Activated CD4-positive, alpha-beta T cell treated with anti-CD3 and anti-CD28 coated beads, Interleukin-2, amount 50 U/mL, for 4 hours (primary cell): ENCODE results near the gene HLCS.
A peak's percentile ranks its signal among the peaks of the same experiment; 100 is the strongest.
"Not testable (repeated sequence)": the region's sequence is repeated elsewhere in the genome, so short reads cannot be mapped to it uniquely, and the experiment has no call there.

Source experiments
- DNase-seq, 2 experiments: peaks; one replicate each; pipeline ENCODE4 v3.0.0-alpha.2; 2020

The HLCS gene

GRCh38 chr21:36955783-36956182, 10.7 kb downstream of the HLCS start:
- no peak for DNase-seq

DNA sequence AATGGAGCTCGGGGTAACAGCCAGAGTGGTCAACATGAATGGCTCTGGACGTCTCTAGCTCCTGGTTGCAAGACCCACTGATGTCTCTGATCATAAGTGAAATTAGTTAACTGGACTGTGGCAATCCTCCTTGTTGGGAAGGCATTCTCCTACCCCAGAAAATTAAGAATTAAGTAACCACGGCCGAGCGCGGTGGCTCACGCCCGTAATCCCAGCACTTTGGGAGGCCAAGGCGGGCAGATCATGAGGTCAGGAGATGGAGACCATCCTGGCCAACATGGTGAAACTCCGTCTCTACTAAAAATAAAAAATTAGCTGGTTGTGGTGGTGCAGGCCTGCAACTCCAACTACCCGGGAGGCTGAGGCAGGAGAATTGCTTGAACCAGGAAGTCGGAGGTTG, 14.1 kb downstream of the HLCS start:
- not testable (repeated sequence) for DNase-seq

GRCh38 chr21:36949171-36950141, 17.0 kb downstream of the HLCS start:
- no peak for DNase-seq

DNA sequence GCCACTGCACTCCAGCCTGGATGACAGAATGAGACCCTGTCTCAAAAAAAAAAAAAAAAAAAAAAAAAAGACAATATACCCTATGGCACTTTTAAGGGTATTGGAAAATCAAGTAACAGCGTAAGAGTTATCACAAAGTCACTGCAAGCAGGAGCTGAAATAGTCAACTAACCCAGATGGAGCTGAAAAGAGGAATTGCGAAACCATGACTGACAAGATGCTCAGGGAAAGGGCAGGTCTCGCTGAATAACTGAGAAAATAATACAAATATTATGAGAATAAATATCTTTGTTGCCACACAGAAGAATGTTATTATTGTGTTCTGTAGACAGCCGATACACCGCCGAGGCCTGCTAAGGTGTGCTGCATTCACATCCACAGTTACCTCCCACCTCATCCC, 17.8 kb downstream of the HLCS start:
- DNase-seq = no peak

- DNase-seq = no peak
These were observed 19.5 kb downstream of the HLCS start for GRCh38 chr21:36946949-36947356.

DNA sequence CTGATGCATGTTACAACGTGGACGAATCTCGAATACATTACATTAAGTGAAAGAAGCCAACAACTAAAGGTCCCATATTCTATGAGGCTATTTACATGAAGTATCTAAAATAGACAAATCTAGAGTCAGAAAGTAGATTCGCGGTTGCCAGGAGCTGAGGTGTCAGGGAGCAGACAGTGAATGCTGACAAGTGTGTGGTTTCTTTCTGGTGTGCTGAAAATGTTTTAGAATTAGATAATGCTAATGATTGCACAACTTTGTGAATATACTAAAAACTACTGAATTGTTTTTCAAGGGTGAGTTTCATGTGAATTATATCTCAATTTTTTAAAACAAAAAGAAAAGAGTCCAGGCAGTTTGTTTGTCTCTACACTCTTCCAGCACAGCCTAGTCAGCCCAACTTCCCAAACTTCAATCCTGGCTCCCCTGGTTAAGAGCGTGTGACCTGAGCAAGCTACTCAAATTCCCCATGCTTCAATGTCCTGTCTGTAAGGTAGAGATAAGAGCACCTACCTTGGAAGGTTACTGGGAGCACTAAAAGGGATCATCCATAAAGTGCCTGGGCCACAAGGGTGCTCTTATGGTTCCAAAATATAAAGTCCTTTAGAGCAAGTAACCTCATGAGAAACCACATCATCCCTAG, 20.9 kb downstream of the HLCS start:
- no peak for DNase-seq

GRCh38 chr21:36936361-36937135, 29.9 kb downstream of the HLCS start:
- DNase-seq = no peak

DNA sequence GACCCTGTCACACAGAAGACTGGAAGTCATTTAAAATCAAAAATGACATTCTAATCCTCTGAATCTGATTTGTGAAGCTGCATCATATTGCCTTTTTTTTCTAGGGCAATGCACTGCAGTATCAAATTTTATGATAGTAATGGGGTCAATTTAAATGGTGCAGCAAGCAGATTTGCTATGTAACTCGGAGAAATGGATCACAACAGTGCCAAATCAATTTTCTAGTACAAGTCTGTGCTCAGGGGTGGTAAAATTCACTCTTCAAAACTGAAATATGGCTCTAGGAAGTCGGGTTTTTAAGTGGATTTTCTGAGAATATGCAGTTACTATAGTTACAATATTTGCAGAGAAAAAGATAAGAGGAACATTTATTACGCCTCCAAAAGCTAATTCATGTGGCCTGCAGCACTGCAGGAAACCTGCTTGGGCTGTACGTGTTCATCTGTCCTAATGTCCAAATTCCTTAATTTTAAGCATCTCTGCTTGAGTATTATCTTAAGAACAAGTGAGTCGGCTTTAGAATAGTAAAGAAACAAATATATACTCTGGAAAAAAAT, 31.5 kb downstream of the HLCS start:
- DNase-seq = no peak

DNA sequence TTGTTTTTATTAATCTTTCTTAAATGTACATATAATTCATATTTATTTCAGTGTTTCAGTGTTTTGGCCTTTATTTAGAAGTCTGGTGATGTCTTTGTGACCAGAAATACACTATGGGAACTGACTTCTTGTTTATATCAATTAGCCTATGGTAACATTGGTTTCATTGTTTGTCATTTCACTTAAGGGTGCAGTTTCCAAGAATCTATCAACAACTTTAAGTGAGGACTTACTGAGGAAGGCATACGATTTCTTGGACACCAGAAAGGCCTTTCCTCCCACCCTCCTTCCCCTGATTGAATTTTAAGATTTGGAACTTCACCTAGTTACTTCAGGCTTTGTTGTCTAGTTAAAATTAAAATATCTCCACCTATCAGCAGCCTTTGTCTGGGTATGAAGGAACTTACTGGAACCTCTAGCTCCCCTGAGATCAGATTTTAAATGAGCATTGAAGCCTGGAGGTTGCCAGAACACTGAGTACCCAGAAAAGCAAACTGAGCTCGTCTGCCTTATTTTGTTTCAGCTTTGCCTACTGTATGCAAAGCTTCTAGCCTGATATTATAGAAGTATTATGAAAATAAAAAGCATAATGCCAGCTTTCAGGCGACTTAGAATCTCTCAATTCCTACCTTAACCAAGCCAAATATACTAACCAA, 34.2 kb downstream of the HLCS start:
- DNase-seq = no peak

- DNase-seq = no peak
These were observed 36.8 kb downstream of the HLCS start for GRCh38 chr21:36929622-36930021.

GRCh38 chr21:36928960-36929359, 37.5 kb downstream of the HLCS start:
- no peak for DNase-seq

GRCh38 chr21:36927719-36928117, 38.8 kb downstream of the HLCS start:
- peak; percentile 68 to 75 for DNase-seq

- DNase-seq = no peak
These were observed 39.3 kb downstream of the HLCS start for GRCh38 chr21:36926989-36927718.

DNA sequence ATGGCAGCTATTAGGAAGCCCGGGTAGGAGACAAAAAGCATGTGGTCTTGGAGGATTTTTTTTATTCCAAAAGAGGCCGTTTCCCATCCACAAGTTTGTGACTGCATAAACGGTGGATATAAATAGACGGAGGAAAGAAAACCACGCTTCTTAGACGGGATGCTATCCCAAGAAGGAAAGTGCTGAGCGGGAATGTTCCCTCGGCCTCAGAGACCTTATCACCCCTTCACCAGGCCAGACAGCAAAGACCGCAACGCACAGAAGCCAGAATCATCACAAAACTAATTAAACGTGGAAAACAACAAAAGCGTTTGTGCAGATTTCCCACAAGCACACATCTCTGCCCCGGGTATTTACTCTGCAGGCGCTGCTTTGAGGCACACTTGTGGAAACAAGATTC, 43.2 kb downstream of the HLCS start:
- DNase-seq = no peak

DNA sequence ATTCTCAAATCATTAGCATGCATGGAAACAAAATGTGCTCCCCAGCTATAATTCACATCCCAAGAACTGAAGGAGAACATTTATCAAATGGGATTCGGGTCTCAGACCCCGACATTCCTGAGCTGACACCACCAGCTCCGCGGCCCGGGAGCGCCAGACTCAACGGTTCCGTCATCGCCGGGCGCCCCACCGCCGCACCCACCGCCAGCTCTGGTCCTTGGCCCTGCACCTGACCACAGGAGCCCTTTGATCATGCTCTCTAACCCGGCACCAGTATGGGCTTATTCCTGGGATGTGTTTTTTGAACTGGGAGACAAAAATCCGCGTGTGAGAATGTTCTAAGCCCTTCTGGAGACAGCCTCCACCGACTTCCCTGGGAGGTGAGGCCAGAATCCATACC, 43.6 kb downstream of the HLCS start:
- DNase-seq = no peak

- DNase-seq = no peak
These were observed 48.2 kb downstream of the HLCS start for GRCh38 chr21:36918291-36918690.

DNA sequence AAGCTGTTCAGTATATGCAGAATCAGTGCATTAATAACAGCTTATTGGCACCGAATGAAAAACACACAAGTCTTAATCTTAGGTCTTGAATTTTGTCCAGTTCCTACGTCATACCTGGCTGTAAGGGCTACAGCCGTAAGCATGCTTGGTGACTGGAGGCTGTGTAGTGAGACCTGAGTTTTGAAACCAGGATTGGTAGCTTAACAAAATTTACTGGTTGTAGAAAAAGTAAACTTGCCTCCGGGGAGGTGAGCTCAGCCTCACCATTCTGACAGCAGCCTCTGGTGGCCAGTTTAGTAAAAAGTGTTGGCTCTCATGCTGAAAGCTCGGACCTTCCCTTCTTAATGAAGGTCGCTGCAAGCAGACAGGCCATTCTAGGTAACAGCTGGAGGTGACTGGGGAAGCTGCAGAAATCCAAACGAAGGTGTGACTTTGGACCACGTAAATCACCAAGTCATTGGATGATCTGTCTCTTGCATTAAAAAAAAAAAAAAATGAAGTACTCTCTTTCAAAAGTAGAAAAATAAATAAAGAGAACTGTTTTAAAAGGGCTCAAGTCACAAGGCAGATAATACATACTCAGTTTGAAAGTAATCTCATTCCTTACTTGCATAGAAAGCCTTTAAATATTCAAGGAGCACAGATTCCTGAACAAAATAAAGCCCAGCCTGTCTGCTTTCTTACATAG, 48.9 kb downstream of the HLCS start:
- no peak for DNase-seq

- no peak for DNase-seq
These were observed 49.8 kb downstream of the HLCS start for GRCh38 chr21:36916718-36917117.

- DNase-seq = no peak
These were observed 50.7 kb downstream of the HLCS start for GRCh38 chr21:36915696-36916245.

DNA sequence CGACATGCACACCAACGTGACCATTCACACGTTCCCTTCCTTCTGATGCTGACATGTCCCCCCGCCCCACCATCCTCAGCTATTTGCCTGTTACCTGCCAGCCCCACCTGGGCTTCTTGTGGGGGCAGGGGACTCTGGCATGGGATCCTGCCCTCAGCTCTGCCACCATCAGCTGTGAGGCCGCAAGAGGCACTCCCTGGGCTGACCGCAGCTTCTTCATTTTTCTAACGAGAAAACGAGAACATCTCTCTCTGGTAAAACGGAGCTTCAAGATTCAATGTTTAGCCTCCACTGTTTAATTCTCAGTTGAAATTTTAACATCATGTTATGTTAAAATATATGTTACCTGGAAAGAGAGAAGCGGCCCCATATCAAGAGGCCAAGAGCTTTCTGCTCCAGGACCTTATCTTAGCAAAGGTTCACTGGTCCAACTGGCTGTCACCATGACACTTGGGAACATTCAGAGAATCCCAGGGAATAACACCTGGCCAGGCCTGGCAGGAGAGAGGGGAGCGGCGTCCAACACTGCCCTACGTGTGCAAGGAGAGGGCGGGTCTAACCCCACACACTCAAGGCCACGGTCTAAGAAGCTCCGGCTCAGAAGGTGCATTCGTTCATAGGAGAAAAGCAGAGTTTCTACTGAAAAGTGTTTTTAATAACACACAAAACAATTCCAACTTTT, 51.3 kb downstream of the HLCS start:
- no peak for DNase-seq
